GM23338 (cell line): ENCODE data around the gene YWHAE. TPM values are rescaled to one million over a fixed set of nuclear protein-coding genes. Genes with fewer than 3 reads are reported as not detected.

Experiments
- ATAC-seq: fragments of 200-7000 bp; cut with Tn5 transposase; 3 replicates; pipeline ENCODE4 v1.9.1; 2020
- DNase-seq: peaks from one replicate; pipeline ENCODE4 v3.0.0-alpha.2; 2015; ENCODE audit warnings: low spot score
- H2AFZ ChIP-seq: fragments of 200-600 bp; sonication (generic); 2 replicates; pipeline ENCODE4 v1.8.0; 2016; ENCODE audit warnings: antibody characterized with exemption, mild to moderate bottlenecking, moderate library complexity
- H3F3A ChIP-seq: fragments of 200-600 bp; sonication (generic); replicated peaks from 2 replicates; pipeline ENCODE4 v1.8.0; 2017; ENCODE audit warnings: antibody characterized with exemption, mixed run types, low read depth
- H3K27ac ChIP-seq: fragments of 200-600 bp; sonication (generic); 2 replicates; pipeline ENCODE4 v1.6.1; 2016; ENCODE audit warnings: low read depth
- H3K27me3 ChIP-seq: fragments of 200-600 bp; sonication (generic); 2 replicates; pipeline ENCODE4 v1.8.0; 2016; ENCODE audit warnings: mild to moderate bottlenecking, mixed run types, moderate library complexity; ENCODE audit not compliant: insufficient read depth
- H3K36me3 ChIP-seq: fragments of 200-600 bp; sonication (generic); 2 replicates; pipeline ENCODE4 v1.8.0; 2016; ENCODE audit warnings: mild to moderate bottlenecking; ENCODE audit not compliant: insufficient read depth
- H3K4me1 ChIP-seq: fragments of 200-600 bp; sonication (generic); 2 replicates; pipeline ENCODE4 v1.8.0; 2016; ENCODE audit warnings: mild to moderate bottlenecking, moderate library complexity; ENCODE audit not compliant: insufficient read depth
- H3K4me2 ChIP-seq: fragments of 200-600 bp; sonication (generic); 2 replicates; pipeline ENCODE4 v1.7.1; 2017; ENCODE audit warnings: mixed run types
- H3K4me3 ChIP-seq: fragments of 200-600 bp; sonication (generic); 2 replicates; pipeline ENCODE4 v1.6.1; 2016; ENCODE audit warnings: mixed run types
- H3K79me2 ChIP-seq: fragments of 200-600 bp; sonication (generic); replicated peaks from 2 replicates; pipeline ENCODE4 v1.8.0; 2017; ENCODE audit warnings: mild to moderate bottlenecking; ENCODE audit not compliant: insufficient read depth
- H3K9me2 ChIP-seq: fragments of 200-600 bp; sonication (generic); 2 replicates; pipeline ENCODE4 v1.8.0; 2017; ENCODE audit not compliant: insufficient read depth
- H4K20me1 ChIP-seq: fragments of 200-600 bp; sonication (generic); replicated peaks from 2 replicates; pipeline ENCODE4 v1.8.0; 2017; ENCODE audit warnings: mild to moderate bottlenecking; ENCODE audit not compliant: insufficient read depth
- H3K27ac Mint-ChIP-seq: 2 replicates; pipeline ENCODE4 v1.8.0; 2020; ENCODE audit warnings: inconsistent platforms, mild to moderate bottlenecking, moderate library complexity, mixed read lengths
- H3K27me3 Mint-ChIP-seq: 3 replicates; pipeline ENCODE4 v1.8.0; 2022; ENCODE audit warnings: low read depth, mild to moderate bottlenecking, moderate library complexity, mixed read lengths, inconsistent platforms; ENCODE audit not compliant: insufficient read depth, poor library complexity
- H3K36me3 Mint-ChIP-seq: 3 replicates; pipeline ENCODE4 v1.8.0; 2021; ENCODE audit warnings: low read depth, mild to moderate bottlenecking, inconsistent platforms, moderate library complexity, mixed read lengths
- H3K4me1 Mint-ChIP-seq: 3 replicates; pipeline ENCODE4 v1.8.0; 2020; ENCODE audit warnings: mild to moderate bottlenecking, inconsistent platforms, mixed read lengths
- H3K4me3 Mint-ChIP-seq: 3 replicates; pipeline ENCODE4 v1.8.0; 2021; ENCODE audit warnings: moderate library complexity, mild to moderate bottlenecking, inconsistent platforms, mixed read lengths
- H3K9me3 Mint-ChIP-seq: 3 replicates; pipeline ENCODE4 v1.8.0; 2020; ENCODE audit warnings: moderate library complexity, mild to moderate bottlenecking, inconsistent platforms, mixed read lengths
- CREB1 ChIP-seq: fragments of 250-450 bp; sonication (Bioruptor Pico); IDR thresholded peaks from 2 replicates; pipeline ENCODE4 v1.5.0; 2020; ENCODE audit warnings: low read depth, mild to moderate bottlenecking, moderate library complexity
- EZH2 ChIP-seq: fragments of 200-600 bp; sonication (generic); IDR thresholded peaks from one replicate; pipeline ENCODE4 v1.8.0; 2017; ENCODE audit warnings: antibody characterized with exemption, mild to moderate bottlenecking, low read depth; ENCODE audit not compliant: unreplicated experiment
- EZH2phosphoT487 ChIP-seq: fragments of 200-600 bp; sonication (generic); IDR thresholded peaks from one replicate; pipeline ENCODE4 v1.8.1; 2018; ENCODE audit warnings: antibody characterized with exemption; ENCODE audit not compliant: unreplicated experiment
- JUNB ChIP-seq: IDR thresholded peaks from one replicate; pipeline ENCODE4 v1.6.1; 2016; ENCODE audit warnings: antibody characterized with exemption; ENCODE audit not compliant: unreplicated experiment
- NANOG ChIP-seq: IDR thresholded peaks from 2 replicates; pipeline ENCODE4 v1.6.1; 2016; ENCODE audit warnings: antibody characterized with exemption, borderline replicate concordance
- POLR2AphosphoS5 ChIP-seq: IDR thresholded peaks from 2 replicates; pipeline ENCODE4 v1.6.1; 2016; ENCODE audit warnings: antibody characterized with exemption, low read depth
- STAT1 ChIP-seq: IDR thresholded peaks from one replicate; pipeline ENCODE4 v1.6.1; 2016; ENCODE audit warnings: antibody characterized with exemption; ENCODE audit not compliant: unreplicated experiment
- ZNF114 ChIP-seq: fragments of 250-450 bp; sonication (Bioruptor Pico); IDR thresholded peaks from 2 replicates; pipeline ENCODE4 v1.5.0; 2020; ENCODE audit warnings: mild to moderate bottlenecking, moderate library complexity
- ZNF331 ChIP-seq: fragments of 250-450 bp; sonication (Bioruptor Pico); IDR thresholded peaks from 2 replicates; pipeline ENCODE4 v1.5.0; 2020; ENCODE audit warnings: low read depth, mild to moderate bottlenecking, moderate library complexity
- polyA plus RNA-seq: library from polyadenylated mRNA; unstranded; fragments of >200 nt; fragmentation: Nextera tagmentation; extraction: Ambion mirVana; gene quantifications from 2 replicates; pipeline ENCODE4 v1.2.1, GENCODE V29; 2016
- total RNA-seq: library from RNA; depleted of rRNA; stranded (reverse); fragments of >200 nt; shearing (Covaris generic); gene quantifications from 2 replicates; pipeline ENCODE4 v1.2.3, GENCODE V29; 2014
- TF ChIP-seq, protein P1 (sequence below): fragments of 250-450 bp; sonication (Bioruptor Pico); IDR thresholded peaks from 2 replicates; pipeline ENCODE4 v1.5.0; 2020; ENCODE audit warnings: mild to moderate bottlenecking, moderate library complexity
- TF ChIP-seq, protein P2 (sequence below), 2 experiments: fragments of 200-600 bp in 1 of 2; sonication (generic) in 1 of 2; conservative IDR thresholded peaks; 2 replicates each; pipeline versions ENCODE4 v1.5.1 to v1.6.1; 2016 to 2017; ENCODE audit warnings: antibody characterized with exemption in 2 of 2, low read depth in 2 of 2, mild to moderate bottlenecking in 2 of 2, moderate library complexity in 1 of 2
- TF ChIP-seq, protein P3 (sequence below): IDR thresholded peaks from 2 replicates; pipeline ENCODE4 v1.6.1; 2016; ENCODE audit warnings: antibody characterized with exemption
- TF ChIP-seq, protein P4 (sequence below): IDR thresholded peaks from one replicate; pipeline ENCODE4 v1.6.1; 2018; ENCODE audit warnings: antibody characterized with exemption; ENCODE audit not compliant: unreplicated experiment

The YWHAE gene
- total and polyA plus RNA-seq, 2 experiments from 2014 or later: 1,251 to 1,283 TPM

DNA sequence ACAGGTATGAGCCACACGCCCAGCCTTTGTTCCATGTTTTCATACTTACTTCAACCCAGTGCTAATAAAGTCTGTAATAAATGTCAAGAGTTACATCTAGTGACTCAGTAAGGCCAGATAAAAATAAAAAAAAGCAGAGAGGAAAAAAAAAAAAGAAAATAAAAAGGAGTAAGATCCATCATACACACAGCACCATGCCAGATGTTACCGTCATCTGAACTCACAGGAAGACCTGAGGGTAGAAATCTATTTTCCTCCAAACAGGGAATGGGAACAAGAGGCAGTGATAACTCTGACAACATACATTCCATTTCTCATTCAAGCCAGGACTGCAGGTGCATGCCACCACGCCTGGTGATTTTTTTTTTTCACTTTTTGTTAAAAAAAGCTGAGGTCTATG lies 35.3 kb upstream of the YWHAE start:
- Histone ChIP-seq H3K9me2 (no peaks in the 10 kb centered on the region), H3K27me3 (no peaks in the 10 kb centered on the region), H2AFZ (no peak overlapping the region), H3K79me2 (peaks cover 99% of the 10 kb centered on the region), H3F3A (peaks cover 20% of the 10 kb centered on the region; the same call in 1 of the 2 replicates), H3K4me2 (no peak overlapping the region), H3K27ac (peak overlapping the region; percentile 53; the same call in 1 of the 2 replicates), H4K20me1 (peaks cover 56% of the 10 kb centered on the region), H3K36me3 (peaks cover 27% of the 10 kb centered on the region), H3K4me3 (no peak overlapping the region), H3K4me1 (no peaks in the 10 kb centered on the region)
- no peak for ATAC-seq
- Mint-ChIP-seq H3K4me1 (peaks cover 4% of the 10 kb centered on the region), H3K27ac (no peak overlapping the region), H3K27me3 (peaks cover 4% of the 10 kb centered on the region), H3K36me3 (peaks cover 47% of the 10 kb centered on the region), H3K4me3 (no peak overlapping the region), H3K9me3 (no peaks in the 10 kb centered on the region)
- no peak for TF ChIP-seq CREB1
- TF ChIP-seq ZNF114: no peak
- TF ChIP-seq, protein P1, sequence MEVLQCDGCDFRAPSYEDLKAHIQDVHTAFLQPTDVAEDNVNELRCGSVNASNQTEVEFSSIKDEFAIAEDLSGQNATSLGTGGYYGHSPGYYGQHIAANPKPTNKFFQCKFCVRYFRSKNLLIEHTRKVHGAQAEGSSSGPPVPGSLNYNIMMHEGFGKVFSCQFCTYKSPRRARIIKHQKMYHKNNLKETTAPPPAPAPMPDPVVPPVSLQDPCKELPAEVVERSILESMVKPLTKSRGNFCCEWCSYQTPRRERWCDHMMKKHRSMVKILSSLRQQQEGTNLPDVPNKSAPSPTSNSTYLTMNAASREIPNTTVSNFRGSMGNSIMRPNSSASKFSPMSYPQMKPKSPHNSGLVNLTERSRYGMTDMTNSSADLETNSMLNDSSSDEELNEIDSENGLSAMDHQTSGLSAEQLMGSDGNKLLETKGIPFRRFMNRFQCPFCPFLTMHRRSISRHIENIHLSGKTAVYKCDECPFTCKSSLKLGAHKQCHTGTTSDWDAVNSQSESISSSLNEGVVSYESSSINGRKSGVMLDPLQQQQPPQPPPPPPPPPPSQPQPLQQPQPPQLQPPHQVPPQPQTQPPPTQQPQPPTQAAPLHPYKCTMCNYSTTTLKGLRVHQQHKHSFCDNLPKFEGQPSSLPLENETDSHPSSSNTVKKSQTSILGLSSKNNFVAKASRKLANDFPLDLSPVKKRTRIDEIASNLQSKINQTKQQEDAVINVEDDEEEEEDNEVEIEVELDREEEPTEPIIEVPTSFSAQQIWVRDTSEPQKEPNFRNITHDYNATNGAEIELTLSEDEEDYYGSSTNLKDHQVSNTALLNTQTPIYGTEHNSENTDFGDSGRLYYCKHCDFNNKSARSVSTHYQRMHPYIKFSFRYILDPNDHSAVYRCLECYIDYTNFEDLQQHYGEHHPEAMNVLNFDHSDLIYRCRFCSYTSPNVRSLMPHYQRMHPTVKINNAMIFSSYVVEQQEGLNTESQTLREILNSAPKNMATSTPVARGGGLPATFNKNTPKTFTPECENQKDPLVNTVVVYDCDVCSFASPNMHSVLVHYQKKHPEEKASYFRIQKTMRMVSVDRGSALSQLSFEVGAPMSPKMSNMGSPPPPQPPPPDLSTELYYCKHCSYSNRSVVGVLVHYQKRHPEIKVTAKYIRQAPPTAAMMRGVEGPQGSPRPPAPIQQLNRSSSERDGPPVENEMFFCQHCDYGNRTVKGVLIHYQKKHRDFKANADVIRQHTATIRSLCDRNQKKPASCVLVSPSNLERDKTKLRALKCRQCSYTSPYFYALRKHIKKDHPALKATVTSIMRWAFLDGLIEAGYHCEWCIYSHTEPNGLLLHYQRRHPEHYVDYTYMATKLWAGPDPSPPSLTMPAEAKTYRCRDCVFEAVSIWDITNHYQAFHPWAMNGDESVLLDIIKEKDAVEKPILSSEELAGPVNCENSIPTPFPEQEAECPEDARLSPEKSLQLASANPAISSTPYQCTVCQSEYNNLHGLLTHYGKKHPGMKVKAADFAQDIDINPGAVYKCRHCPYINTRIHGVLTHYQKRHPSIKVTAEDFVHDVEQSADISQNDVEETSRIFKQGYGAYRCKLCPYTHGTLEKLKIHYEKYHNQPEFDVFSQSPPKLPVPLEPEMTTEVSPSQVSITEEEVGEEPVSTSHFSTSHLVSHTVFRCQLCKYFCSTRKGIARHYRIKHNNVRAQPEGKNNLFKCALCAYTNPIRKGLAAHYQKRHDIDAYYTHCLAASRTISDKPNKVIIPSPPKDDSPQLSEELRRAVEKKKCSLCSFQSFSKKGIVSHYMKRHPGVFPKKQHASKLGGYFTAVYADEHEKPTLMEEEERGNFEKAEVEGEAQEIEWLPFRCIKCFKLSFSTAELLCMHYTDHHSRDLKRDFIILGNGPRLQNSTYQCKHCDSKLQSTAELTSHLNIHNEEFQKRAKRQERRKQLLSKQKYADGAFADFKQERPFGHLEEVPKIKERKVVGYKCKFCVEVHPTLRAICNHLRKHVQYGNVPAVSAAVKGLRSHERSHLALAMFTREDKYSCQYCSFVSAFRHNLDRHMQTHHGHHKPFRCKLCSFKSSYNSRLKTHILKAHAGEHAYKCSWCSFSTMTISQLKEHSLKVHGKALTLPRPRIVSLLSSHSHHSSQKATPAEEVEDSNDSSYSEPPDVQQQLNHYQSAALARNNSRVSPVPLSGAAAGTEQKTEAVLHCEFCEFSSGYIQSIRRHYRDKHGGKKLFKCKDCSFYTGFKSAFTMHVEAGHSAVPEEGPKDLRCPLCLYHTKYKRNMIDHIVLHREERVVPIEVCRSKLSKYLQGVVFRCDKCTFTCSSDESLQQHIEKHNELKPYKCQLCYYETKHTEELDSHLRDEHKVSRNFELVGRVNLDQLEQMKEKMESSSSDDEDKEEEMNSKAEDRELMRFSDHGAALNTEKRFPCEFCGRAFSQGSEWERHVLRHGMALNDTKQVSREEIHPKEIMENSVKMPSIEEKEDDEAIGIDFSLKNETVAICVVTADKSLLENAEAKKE (CRISPR knock-in tag): no peak
- TF ChIP-seq, protein P2, sequence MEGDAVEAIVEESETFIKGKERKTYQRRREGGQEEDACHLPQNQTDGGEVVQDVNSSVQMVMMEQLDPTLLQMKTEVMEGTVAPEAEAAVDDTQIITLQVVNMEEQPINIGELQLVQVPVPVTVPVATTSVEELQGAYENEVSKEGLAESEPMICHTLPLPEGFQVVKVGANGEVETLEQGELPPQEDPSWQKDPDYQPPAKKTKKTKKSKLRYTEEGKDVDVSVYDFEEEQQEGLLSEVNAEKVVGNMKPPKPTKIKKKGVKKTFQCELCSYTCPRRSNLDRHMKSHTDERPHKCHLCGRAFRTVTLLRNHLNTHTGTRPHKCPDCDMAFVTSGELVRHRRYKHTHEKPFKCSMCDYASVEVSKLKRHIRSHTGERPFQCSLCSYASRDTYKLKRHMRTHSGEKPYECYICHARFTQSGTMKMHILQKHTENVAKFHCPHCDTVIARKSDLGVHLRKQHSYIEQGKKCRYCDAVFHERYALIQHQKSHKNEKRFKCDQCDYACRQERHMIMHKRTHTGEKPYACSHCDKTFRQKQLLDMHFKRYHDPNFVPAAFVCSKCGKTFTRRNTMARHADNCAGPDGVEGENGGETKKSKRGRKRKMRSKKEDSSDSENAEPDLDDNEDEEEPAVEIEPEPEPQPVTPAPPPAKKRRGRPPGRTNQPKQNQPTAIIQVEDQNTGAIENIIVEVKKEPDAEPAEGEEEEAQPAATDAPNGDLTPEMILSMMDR (conservative IDR thresholded peaks at IDR 0.05; ENCODE audit: low read depth in 2 of 2): no peak
- no peak for TF ChIP-seq POLR2AphosphoS5
- no peak for TF ChIP-seq STAT1
- TF ChIP-seq NANOG: no peak
- no peak for TF ChIP-seq EZH2phosphoT487
- TF ChIP-seq ZNF331 (CRISPR knock-in tag): no peak
- TF ChIP-seq, protein P3, sequence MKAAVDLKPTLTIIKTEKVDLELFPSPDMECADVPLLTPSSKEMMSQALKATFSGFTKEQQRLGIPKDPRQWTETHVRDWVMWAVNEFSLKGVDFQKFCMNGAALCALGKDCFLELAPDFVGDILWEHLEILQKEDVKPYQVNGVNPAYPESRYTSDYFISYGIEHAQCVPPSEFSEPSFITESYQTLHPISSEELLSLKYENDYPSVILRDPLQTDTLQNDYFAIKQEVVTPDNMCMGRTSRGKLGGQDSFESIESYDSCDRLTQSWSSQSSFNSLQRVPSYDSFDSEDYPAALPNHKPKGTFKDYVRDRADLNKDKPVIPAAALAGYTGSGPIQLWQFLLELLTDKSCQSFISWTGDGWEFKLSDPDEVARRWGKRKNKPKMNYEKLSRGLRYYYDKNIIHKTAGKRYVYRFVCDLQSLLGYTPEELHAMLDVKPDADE: no peak
- TF ChIP-seq EZH2: no peak
- TF ChIP-seq JUNB: no peak
- TF ChIP-seq, protein P4, sequence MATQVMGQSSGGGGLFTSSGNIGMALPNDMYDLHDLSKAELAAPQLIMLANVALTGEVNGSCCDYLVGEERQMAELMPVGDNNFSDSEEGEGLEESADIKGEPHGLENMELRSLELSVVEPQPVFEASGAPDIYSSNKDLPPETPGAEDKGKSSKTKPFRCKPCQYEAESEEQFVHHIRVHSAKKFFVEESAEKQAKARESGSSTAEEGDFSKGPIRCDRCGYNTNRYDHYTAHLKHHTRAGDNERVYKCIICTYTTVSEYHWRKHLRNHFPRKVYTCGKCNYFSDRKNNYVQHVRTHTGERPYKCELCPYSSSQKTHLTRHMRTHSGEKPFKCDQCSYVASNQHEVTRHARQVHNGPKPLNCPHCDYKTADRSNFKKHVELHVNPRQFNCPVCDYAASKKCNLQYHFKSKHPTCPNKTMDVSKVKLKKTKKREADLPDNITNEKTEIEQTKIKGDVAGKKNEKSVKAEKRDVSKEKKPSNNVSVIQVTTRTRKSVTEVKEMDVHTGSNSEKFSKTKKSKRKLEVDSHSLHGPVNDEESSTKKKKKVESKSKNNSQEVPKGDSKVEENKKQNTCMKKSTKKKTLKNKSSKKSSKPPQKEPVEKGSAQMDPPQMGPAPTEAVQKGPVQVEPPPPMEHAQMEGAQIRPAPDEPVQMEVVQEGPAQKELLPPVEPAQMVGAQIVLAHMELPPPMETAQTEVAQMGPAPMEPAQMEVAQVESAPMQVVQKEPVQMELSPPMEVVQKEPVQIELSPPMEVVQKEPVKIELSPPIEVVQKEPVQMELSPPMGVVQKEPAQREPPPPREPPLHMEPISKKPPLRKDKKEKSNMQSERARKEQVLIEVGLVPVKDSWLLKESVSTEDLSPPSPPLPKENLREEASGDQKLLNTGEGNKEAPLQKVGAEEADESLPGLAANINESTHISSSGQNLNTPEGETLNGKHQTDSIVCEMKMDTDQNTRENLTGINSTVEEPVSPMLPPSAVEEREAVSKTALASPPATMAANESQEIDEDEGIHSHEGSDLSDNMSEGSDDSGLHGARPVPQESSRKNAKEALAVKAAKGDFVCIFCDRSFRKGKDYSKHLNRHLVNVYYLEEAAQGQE: no peak
- DNase-seq: no peak
